WERI-Rb-1 (cell line): Measurements from ENCODE around the gene ZCCHC12.

Experiments used
- DNase-seq: peaks from one replicate; pipeline ENCODE4 v3.0.0-alpha.2; 2020
- H3K27ac ChIP-seq: fragments of 250-450 bp; sonication (Bioruptor Pico); 2 replicates; pipeline ENCODE4 v1.5.1; 2020; ENCODE audit warnings: mild to moderate bottlenecking, moderate library complexity
- H3K27me3 ChIP-seq: fragments of 250-450 bp; sonication (Bioruptor Pico); 2 replicates; pipeline ENCODE4 v1.5.1; 2021; ENCODE audit warnings: mild to moderate bottlenecking, low read depth, moderate library complexity; ENCODE audit not compliant: insufficient read depth, severe bottlenecking
- H3K36me3 ChIP-seq: fragments of 250-450 bp; sonication (Bioruptor Pico); 2 replicates; pipeline ENCODE4 v1.5.1; 2020; ENCODE audit warnings: mild to moderate bottlenecking, moderate library complexity
- H3K4me3 ChIP-seq: 2 replicates; pipeline ENCODE4 v1.5.1; 2011; ENCODE audit warnings: low read depth, mild to moderate bottlenecking, control low read depth, low read length
- H3K9me3 ChIP-seq: fragments of 250-450 bp; sonication (Bioruptor Pico); 2 replicates; pipeline ENCODE4 v1.5.1; 2021; ENCODE audit warnings: mild to moderate bottlenecking, moderate library complexity; ENCODE audit not compliant: severe bottlenecking
- TF ChIP-seq, protein P1 (sequence below): IDR thresholded peaks from 2 replicates; pipeline ENCODE4 v1.5.1; 2011; ENCODE audit warnings: low read depth, mild to moderate bottlenecking, control low read depth, inconsistent platforms, low read length

The ZCCHC12 gene

GRCh38 chrX:118823263-118824172 is at the start of gene ZCCHC12:
Gene ZCCHC12 (plus strand): TSS chrX:118823824. CDS start chrX:118825245, 1,421 bp downstream.
- Histone ChIP-seq H3K9me3 (no peaks in the 10 kb centered on the region), H3K27ac (no peak within 1 kb of the TSS), H3K27me3 (peaks cover 4% of the 10 kb centered on the region), H3K36me3 (no peaks in the 10 kb centered on the region), H3K4me3 (peak within 1 kb of the TSS; percentile 31)
- TF ChIP-seq, protein P1, sequence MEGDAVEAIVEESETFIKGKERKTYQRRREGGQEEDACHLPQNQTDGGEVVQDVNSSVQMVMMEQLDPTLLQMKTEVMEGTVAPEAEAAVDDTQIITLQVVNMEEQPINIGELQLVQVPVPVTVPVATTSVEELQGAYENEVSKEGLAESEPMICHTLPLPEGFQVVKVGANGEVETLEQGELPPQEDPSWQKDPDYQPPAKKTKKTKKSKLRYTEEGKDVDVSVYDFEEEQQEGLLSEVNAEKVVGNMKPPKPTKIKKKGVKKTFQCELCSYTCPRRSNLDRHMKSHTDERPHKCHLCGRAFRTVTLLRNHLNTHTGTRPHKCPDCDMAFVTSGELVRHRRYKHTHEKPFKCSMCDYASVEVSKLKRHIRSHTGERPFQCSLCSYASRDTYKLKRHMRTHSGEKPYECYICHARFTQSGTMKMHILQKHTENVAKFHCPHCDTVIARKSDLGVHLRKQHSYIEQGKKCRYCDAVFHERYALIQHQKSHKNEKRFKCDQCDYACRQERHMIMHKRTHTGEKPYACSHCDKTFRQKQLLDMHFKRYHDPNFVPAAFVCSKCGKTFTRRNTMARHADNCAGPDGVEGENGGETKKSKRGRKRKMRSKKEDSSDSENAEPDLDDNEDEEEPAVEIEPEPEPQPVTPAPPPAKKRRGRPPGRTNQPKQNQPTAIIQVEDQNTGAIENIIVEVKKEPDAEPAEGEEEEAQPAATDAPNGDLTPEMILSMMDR, result no peak
- DNase-seq, result peak; percentile 71

GRCh38 chrX:118779581-118779980 is 44.0 kb upstream of the ZCCHC12 start:
- no peak for DNase-seq
- H3K4me3 ChIP-seq, result no peak overlapping the region
- TF ChIP-seq, protein P1, result no peak
- H3K27me3 ChIP-seq, result peaks cover 8% of the 10 kb centered on the region
- no peaks in the 10 kb centered on the region for H3K36me3 ChIP-seq
- H3K27ac ChIP-seq, result no peak overlapping the region
- H3K9me3 ChIP-seq, result no peaks in the 10 kb centered on the region

DNA sequence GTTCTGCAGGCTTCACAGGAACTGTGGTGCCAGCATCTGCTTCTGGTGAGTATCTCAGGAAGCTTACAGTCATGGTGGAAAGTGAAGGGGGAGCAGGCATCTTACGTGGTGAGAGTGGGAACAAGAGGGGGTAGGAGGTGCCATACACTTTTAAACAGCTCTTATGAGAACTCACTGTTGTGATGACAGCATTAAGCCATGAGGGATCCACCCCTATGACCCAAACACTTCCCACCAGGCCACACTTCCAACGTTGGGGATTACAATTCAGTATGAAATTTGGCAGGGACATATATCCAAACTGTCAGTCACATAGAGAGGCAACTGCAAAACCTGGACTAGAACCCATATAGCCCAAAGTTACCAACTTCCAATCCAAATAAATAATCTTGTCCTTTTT is 43.1 kb upstream of the ZCCHC12 start:
- H3K27ac ChIP-seq, result no peak overlapping the region
- H3K36me3 ChIP-seq, result no peaks in the 10 kb centered on the region
- H3K4me3 ChIP-seq, result no peak overlapping the region
- no peak for DNase-seq
- peaks cover 8% of the 10 kb centered on the region for H3K27me3 ChIP-seq
- TF ChIP-seq, protein P1, result no peak
- no peaks in the 10 kb centered on the region for H3K9me3 ChIP-seq

DNA sequence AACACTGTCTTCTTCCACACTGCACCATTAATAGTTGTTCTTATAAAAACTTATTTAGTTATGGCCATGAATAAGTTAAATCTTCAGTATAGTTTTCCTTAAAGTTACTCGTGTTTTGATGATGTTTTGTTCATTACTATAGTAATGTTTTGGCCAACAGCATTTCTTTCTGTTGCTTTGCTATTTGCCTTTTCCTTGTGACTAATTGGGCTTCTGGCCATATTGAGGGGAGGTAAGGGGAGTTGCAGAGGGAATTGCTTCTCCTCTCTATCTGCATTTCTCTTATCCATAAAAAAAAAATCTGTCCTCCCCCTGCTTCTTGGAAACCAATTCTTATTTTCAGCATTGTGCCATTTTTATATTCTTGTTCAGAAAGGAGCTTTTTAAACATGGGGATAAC is 42.7 kb upstream of the ZCCHC12 start:
- Histone ChIP-seq H3K27me3 (peaks cover 8% of the 10 kb centered on the region), H3K9me3 (no peaks in the 10 kb centered on the region), H3K27ac (no peak overlapping the region), H3K4me3 (no peak overlapping the region), H3K36me3 (no peaks in the 10 kb centered on the region)
- TF ChIP-seq, protein P1, result no peak
- no peak for DNase-seq

DNA sequence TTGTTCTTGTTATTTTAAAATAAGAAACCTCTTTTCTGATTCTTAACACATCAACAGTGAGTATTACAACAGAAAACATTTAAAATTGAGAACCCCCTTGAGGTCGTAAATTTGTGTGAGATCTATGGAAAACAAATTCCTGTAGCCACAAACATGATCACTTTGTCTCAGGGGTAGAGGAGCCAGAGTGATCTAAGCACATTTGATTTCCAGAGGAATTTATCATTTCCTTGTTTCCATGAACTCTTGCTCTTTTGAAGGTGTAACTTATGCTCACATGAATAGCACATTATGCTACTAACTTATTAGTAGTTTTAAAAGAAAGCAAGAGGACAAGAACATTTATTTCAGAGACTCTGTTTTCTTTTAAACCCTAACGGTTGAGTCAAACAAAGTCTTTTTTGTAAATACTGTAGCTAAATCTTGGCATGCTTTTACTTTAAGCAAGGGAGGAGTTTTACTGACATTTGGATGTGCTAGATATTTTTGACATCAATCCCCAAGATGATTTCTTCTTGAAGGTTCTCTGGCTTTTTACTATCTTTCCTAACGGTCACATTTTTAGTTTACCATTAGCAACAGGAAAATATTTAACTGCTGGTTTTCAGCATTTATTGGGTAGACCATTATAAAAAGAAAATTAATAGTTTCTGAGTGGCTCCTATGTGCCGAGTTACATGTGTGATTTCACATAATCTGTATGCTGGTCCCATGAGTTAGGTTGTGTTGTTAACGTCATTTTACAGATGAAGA is 27.9 kb upstream of the ZCCHC12 start:
- no peak overlapping the region for H3K27ac ChIP-seq
- no peak for DNase-seq
- H3K9me3 ChIP-seq, result no peaks in the 10 kb centered on the region
- TF ChIP-seq, protein P1, result no peak
- H3K36me3 ChIP-seq, result no peaks in the 10 kb centered on the region
- peaks cover 8% of the 10 kb centered on the region for H3K27me3 ChIP-seq
- no peak overlapping the region for H3K4me3 ChIP-seq
